Dermis blood vessel endothelial cell (primary cell): ENCODE measurements around the gene DAAM1. TPM values are rescaled to one million over a fixed set of nuclear protein-coding genes. Genes with fewer than 3 reads are reported as not detected.

ENCODE experiments used
- DNase-seq: peaks from one replicate; pipeline ENCODE4 v3.0.0; 2010
- total RNA-seq: library from RNA; depleted of rRNA; stranded (reverse); fragments of >200 nt; gene quantifications from 2 replicates; pipeline ENCODE4 v1.2.3, GENCODE V29; 2014

Gene DAAM1
- total RNA-seq, 1 donor from 2014 or later: 32.0 TPM

DNA sequence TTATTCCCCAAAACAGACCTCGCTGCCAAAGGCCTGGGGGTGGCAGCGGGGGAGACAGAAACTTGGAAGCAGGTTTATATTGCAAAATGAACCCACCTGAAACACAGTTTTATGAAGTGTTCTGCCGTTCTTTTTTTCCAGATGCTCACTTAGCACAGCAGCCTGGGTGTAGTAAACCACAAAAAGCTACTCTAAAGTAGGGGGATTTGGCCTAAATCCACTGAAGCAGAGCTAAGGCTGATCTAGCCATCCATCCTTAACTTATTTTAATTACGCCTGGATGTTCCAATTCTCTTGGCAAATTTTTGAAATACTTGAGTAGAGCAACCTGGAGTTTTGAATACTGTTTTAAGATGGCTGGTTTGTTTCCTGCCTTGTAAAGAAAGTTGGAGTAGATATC lies 155.5 kb downstream of the DAAM1 start:
- DNase-seq: no peak

DNA sequence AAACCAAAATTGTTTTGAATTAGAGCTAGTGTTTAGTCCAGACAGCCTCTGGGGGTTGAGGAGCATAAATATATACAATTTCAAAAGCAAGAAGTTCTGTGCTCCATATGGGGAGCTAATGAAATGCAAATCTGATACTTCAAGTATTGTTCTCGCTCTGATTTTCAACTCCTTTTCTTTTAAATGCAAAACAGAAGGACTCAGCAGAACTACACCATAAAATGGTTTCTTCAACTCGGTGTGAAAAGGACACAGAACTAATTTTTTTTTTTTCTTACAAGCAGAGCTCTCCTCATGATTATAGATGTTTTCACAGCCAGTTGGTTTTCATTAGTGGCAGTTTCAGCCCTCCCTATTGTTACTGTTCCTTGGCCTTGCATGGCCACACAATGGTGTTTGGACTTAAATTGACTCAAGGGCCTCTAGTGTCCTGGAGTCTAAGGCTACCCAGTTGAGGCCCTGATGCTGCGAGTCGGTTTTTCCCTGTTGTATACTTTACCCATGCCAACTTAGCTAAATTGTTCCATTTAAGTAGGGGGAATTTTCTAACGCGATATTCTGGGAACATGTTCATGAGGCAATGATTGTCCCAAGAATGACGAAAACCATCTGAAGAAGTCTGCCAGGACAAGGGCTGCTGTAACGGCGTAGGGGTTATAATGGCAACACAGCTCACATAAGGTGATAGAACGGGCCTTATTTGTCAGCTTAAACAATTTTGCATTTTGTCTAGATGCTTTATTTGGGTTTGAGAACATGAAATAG lies 156.4 kb downstream of the DAAM1 start:
- DNase-seq: no peak

DNA sequence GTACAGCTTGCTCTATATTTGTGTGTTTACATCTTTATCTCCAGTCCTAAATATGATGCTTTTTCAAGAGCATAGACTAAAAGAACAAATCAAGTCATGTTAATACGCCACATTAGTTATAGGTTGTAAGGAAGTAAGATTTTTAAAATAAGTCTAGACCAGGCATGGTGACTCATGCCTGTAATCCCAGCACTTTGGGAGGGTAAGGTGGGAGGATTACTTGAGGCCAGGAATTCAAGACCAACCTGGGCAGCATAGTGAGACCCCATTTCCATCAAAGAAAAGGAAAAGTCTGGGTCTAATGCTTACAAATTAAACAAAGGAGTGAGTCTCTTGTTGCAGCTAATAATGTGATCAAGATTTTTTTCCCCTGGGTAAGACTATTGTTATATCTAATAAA lies 157.9 kb downstream of the DAAM1 start:
- no peak for DNase-seq

DNA sequence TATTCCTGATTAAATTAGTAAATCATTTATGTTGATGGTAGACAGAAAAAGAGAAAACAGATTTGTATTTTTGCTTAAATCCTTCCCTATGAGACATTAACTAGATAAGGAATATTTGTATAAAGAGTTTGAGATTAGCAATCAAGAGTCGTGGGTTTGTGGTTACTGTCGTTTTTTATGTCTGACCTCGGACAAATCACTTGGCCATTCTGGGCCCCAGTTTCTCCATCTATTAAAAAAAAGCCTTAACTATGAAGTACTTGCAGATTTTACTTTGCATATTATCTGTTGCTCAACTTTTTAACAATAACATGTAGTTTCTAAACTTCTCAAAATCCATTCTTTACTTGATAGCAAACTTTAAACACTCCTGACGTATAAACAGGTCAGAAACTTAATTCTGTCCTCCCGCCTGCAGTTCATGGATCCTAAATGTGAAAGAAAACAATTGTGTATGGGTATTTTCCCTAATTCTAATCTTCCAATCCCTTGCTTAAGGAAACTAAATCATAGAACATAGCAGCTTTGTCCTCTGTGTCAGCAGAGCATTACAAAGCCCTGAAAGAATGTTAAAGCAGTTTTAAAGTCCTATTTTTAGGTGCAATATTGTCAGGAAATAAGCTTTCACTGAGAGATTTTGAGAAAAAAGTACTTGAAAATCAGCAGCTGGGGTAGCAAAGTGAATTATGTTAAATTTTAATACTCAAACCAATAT lies 158.5 kb downstream of the DAAM1 start:
- DNase-seq: no peak

DNA sequence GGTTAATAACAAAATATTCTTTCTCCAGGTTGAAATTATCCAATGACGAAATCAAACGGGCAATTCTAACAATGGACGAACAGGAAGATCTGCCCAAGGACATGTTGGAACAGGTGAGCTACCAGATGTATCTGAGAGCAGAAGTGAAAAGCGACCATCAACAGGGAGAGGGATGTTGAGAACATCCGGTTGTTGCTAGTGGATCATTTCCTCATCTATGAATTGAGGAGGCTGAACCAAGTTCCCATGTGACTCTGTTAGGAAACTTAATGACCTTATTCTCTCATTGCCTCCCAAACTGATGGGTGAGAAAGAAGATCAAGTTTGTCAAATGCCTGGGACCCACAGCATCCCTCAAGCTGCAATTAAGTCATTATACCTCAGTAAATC lies 159.0 kb downstream of the DAAM1 start:
- DNase-seq: peak; percentile 9

DNA sequence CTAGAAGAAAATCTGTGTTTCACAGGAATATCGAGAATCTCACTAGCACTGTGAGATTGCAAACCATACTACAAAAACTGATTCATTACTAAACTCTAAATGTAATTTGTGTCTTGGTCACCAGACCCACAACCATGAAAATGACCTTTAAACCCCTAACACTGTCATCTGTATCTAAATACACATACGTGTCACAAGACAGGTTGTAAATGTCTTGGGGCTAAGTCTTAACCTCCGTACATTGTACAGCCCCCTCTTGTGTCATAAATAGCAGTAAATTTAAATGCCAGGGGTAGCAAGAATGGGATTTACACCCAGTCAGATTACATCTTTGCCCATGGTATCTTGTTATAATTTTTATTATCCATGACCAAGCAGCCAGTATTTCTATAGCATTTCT lies 159.4 kb downstream of the DAAM1 start:
- DNase-seq: no peak

DNA sequence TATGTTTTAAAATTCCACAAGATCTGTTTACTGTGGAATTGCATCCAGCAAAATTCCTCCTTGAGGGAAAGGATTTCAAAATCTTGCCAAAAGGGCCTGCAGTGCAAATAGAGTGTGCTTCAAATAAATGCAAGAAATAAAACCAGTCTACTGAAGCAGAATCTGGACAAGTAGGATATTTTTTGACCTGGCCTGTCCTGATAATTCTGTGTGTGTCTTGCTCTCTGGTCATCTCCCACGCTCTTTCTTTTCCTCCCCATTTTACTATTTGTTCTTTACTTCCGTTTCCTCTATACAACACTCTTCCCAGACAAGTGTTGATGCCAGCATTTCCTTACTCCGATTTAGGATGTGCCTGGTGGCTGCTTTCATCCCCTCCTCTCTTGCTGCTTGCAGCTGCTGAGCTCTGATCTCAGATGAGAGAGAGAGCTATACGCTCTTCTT lies 160.8 kb downstream of the DAAM1 start:
- peak; percentile 23 for DNase-seq

DNA sequence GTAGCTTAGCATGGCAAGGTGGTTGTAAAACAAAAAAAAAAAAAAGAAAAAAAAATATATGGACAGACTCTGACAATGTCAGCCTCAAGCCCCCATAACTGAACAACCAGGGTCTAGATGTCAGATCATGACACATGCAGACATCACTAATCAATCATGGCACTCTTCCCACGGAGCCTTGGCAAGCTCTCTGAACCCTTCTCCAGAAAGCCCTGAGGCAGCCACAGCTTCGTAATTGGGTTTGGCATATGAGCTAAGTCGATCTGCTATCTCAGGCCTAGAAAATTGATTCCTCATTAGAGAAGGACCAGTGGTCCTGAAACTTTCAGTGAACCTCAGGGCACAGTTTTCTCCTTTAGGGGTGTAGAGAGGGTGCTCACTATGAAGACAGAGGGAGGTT lies 164.5 kb downstream of the DAAM1 start:
- no peak for DNase-seq

DNA sequence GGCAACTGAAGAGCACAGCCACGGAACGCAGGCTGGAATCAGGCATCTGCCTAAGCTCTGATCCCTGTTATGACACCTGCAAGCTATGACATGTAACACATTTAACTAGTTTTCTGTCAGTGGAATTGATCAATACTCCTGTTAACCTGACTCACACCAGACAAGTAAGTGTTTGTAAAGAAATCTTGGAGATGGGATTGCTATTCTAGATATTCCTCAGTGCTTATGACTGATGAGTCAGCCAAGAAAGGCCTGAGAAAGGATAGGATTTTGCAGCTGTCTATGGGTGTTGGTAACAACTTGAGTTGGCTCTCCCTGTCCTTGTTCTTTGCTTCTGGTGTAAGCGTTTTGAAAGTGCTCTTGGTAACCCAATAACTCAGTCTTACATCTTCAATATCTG lies 166.2 kb downstream of the DAAM1 start:
- no peak for DNase-seq

DNA sequence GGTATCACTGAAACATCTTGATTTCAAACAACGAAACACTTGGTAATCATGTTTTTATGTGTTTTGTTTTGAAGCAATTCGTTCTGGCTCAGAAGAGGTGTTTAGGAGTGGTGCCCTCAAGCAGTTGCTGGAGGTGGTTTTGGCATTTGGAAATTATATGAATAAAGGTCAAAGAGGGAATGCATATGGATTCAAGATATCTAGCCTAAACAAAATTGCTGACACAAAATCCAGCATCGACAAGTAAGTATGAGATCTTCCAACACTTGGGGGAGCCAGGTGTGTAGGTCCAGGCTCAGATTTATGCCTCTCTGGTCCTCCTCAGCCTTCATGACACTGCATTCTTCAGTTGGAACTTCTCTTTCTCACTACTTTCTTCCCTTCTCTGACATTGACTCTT lies 166.6 kb downstream of the DAAM1 start:
- DNase-seq: no peak

DNA sequence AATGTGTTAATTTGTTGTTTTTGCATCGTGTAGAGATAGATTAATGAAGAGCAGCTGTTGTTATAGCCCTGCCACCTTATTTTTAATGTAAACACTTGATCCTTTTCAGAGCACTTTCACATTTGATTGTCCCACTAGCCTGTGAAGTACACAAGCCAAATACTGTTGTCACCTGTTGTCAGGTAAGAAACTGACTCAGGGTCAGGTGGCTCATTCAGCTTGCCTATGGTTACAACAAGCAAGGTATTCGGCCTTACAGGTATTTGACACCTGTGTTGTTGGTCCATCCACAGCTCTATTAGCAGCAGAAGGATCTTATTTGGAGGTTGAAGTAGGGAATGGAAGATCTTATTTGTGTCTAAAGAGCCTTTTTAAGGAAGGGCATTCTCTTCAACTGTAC lies 167.8 kb downstream of the DAAM1 start:
- no peak for DNase-seq

DNA sequence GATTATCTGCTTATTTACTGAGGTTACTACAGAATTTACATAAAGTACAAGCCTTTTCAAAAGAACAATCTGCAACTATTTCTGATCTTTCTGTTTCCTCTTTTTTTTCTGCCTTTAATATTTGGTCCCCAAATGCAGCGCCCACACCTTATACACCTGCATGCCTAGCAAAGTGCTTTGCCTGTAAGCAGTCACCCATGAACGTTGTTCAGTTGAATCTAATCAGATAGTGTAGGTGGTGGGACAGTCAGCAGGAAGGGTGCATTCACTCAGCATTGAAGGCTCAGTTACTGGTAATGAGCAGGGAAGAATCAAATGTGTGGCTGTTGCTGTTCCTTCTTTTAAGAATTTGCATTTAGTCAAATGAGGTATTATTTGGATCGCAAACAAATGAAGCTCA lies 168.3 kb downstream of the DAAM1 start:
- DNase-seq: no peak

DNA sequence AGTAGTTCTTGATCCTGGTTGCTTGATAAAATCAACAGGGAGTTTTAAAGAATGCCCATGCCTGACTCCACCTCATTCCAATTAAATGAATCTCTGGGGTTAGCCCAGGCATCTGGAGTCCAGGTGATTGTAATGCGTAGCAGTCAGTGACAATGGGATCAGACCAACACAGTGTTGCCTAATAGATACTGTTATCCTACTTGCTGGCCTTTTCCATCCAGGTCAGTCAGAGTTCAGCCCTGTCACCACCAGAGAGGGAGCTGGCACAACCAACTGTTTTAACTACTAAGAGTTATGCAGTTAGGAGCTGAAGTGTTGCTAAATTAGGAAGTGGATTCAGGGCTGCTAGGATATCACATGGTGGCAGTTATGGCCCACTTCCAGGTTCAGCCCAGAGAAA lies 169.6 kb downstream of the DAAM1 start:
- DNase-seq: no peak

DNA sequence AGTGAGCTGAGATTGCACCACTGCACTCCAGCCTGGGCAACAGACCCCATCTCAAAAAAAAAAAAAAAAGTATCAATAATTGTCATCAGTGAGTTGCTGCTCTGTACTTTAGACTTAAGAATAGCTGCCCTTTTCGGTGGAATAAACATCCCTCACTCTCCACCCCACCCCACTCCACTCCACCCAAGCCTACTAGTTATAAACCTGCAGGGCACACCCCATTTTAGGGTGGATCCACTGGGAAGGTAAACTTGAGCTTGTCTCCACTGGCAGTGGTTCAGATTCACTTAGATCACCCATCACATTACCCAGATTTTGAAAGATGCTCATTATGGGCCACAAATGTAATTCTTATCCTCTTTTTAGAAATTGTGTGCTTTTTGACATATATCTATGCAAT lies 170.3 kb downstream of the DAAM1 start:
- DNase-seq: no peak

DNA sequence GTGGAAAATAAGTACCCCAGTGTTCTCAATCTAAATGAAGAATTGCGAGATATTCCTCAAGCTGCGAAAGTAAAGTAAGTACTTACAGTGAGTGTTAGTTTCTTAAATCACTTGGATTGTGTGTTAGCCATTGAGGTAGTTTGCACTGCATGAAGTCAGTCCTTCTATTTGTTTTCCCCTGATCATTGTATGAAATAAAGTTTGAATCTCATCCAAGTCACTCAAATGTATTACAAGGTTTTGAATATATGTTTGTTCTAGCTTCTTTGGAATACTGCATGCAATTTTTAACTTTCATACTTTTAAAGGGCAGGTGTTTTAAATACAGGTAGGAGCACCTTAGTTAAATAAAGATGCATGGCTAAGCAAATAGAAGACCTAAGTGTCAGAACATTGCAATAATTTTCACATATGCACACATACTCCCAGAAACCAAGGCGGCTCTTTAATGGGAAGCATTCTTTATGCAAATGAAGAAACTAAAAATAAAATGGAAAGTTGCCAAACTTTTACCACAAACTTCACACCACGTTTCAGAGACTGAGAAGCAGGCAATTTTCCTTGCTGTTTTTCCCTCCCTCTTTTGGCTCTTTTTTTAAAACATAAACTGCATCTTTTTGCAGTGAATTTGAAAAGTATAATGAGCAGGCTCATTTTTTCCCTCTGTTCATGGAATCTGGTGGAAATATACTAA lies 171.1 kb downstream of the DAAM1 start:
- DNase-seq: no peak

DNA sequence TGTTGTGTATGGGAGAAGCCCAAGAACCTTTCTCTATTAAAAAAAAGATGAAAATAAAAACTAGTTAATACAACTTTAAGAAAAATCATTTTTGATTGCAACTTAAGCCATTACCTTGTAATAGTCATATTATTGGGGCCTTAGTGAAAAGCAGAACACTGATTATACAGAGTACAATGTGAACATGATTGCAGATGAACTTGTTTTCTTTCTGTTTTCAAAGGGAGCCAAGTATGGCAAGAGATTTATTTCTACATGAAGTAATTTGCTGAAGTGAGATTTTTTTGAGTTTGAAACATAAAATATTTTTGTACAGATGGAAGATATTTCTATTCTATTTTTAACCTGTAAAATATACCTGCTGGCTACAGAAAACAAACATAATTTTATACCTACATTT lies 171.8 kb downstream of the DAAM1 start:
- DNase-seq: no peak

DNA sequence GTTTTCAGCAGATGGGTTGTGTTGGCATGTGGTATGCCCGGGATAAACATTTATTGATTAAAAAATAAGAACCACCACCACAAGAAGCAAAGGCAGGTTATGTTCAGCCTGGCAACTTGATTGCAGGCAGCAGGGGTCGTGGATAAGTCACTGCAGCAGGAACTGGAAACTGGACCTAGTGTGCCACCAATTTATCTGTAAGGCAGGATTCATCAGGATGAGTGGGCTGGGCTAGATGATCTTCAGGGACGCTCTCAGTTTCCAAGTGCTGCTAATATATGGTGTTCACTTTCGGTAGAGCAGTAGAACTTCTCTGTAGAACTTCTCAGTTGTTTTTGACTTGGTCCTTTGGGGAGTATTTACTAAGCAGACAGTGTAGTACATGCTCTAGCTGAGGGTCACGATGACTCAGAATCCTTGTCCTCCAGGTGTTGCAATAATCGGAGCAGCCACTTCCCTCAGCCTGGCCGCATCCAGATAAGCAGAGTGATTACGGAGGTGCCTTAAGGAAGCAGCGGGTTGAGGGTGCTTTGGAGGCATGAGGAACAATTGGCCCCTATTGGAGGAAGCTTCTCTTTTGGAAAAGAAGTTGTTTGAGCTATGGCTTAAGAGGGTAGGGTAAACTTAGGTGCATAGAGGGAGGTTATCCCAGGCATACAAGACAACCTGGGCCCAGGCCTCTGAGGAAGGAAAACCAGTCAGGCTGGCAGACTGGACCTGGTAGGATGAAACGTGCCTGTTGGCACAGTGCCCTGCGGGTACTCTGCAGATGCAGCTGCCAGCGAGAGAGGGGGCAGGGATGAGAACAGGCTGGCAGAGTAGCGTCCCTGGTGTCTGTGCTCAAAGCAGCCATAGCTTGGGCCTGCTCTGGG lies 172.7 kb downstream of the DAAM1 start:
- peak; percentile 81 for DNase-seq

DNA sequence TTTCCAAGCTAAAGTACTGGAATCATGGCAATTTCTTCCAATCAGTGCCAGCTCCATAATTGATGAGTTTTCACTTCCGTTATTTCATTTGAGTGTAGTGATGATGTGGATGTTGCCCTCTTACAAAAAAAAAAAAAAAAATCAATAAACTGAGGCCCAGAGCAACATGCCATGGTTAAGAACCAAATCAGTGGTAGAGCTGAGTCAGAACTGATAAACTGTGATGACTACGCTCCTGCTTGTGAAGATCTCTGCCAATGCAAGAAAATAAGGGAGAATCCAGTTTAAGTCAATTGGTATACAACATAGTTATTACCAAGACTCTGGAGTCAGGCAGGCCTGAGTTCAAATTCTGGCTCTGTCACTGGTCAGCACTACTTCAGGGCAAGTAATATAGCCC lies 174.0 kb downstream of the DAAM1 start:
- no peak for DNase-seq

DNA sequence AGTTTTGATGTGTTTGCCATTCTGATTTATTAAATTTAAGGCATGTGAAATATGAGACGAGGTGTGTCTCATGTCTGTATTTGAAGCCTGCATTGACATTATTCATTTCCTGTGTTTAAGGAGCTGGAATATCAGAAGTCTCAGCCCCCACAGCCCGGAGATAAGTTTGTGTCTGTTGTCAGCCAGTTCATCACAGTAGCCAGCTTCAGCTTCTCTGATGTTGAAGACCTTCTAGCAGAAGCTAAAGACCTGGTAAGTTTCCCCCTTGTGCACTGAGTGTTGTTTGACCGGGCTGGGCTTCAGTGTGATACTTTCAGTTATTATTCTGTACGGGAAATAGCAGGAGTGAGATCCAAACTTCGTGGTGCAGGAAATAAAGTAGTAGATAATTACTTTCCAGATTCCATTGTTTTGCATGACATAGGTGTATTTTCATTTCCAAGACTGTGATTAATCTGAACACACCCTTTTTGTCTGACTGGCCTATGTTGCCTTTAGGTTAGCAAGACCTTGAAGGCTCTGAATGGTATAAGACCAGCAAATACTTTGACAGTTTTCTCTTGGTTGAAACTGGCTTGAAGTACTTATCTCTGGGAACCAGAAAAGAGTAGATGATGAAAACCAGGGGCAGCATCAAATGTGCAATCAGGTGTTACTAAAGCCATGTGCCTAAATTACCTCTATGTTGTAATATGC lies 175.2 kb downstream of the DAAM1 start:
- peak; percentile 66 for DNase-seq

DNA sequence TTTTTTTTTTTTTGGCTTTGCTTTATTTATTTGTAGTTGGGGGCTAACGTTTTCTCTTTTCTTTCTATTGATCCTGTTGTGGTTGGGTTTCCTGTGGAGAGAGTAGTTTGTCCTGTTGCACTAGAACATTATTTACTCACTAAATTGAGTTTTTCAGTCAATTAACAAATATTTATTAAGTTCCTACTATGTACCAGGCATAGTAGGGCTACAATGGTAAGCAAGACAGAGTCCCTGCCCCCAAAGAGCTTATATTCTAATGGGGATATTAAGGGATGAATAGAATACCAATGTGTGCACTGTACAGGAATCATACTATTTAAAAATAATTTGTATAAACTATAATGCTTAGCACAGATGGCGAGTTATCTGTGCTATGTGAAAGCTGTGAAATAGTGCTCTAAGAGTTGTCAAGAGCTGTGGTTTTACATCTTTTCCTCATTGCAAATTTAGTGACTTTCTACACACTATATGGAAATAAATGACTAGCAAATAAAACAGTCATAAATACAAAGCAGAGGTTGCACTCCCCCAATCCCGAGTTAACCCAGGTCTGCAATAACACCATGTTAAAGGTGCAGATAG lies 181.8 kb downstream of the DAAM1 start:
- DNase-seq: no peak

DNA sequence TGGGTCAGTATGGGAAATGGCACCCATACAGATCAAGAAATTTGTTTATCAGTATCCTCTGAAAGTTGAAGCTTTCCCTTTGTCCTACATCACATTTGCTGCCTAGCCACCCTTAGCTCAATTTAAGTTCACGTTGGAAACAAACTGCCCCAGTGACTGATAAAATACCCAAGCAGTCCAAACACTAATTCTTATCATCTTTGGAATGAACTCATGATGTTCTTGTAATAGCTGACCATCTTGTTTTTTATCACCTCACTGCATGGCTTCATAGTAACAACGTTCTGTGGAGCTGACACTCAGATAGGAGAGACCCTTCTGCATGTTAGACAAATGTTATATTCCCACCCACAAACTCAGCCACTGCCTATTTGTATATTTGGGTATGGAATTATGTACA lies 183.3 kb downstream of the DAAM1 start:
- DNase-seq: no peak

DNA sequence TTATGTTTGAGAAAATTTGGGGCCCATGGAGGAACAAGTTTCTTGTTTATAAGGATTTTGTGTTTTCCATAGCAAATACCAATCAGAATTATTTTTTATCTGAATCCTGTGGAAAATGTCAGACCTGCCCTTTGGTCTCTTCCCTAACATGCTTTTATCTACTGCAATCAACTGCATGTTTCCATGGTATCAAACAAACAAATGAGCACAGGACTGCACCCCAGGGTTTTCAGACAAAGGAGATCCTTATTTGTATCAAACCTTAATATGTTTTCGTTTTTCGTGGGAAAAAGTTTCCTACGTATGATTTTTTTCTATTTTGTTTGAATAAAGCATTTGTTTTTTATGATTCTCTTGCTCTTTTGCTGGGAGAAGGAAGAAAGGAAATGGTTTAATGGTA lies 185.6 kb downstream of the DAAM1 start:
- peak; percentile 15 for DNase-seq
